Neural progenitor cell (in vitro differentiated cells): ENCODE measurements around the gene CACNB1.

Experiments
- EZH2 ChIP-seq: fragments of 200-600 bp; sonication (generic); IDR thresholded peaks from 2 replicates; pipeline ENCODE4 v1.6.1; 2017; ENCODE audit warnings: antibody characterized with exemption, mild to moderate bottlenecking, moderate library complexity
- TF ChIP-seq, protein P1 (sequence below): fragments of 200-600 bp; sonication (generic); IDR thresholded peaks from 2 replicates; pipeline ENCODE4 v1.5.1; 2017; ENCODE audit warnings: antibody characterized with exemption, mild to moderate bottlenecking

DNA sequence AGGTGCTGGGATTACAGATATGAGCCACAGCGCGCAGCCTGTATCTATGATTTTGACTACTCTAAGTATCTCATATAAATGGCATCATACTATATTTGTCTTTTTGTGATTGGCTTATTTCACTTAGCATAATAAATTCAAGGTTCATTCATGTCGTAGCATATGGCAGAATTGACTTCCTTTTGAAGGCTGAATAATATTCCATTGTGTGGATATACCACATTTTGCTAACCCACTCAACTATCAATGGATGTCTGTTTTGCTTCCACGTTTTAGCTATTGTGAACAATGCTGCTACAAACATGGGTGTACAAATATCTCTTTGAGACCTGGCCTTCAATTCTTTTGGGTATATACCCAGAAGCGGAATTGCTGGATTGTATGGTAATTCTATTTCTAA is 56.2 kb downstream of the CACNB1 start:
- no peak for TF ChIP-seq EZH2
- TF ChIP-seq, protein P1, sequence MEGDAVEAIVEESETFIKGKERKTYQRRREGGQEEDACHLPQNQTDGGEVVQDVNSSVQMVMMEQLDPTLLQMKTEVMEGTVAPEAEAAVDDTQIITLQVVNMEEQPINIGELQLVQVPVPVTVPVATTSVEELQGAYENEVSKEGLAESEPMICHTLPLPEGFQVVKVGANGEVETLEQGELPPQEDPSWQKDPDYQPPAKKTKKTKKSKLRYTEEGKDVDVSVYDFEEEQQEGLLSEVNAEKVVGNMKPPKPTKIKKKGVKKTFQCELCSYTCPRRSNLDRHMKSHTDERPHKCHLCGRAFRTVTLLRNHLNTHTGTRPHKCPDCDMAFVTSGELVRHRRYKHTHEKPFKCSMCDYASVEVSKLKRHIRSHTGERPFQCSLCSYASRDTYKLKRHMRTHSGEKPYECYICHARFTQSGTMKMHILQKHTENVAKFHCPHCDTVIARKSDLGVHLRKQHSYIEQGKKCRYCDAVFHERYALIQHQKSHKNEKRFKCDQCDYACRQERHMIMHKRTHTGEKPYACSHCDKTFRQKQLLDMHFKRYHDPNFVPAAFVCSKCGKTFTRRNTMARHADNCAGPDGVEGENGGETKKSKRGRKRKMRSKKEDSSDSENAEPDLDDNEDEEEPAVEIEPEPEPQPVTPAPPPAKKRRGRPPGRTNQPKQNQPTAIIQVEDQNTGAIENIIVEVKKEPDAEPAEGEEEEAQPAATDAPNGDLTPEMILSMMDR, result no peak
